Right lobe of liver (tissue), 4 donors: Measurements from ENCODE around the gene IPO13.

Source experiments
- CTCF ChIP-seq, 4 donors: fragments of 200-600 bp in 3 of 4; fragments of 450-650 bp in 1 of 4; IDR thresholded peaks; one replicate each; pipeline versions ENCODE4 v1.5.1 to v1.8.0; 2016 to 2022; ENCODE audit warnings: antibody characterized with exemption in 4 of 4, mild to moderate bottlenecking in 2 of 4
- POLR2A ChIP-seq: fragments of 450-650 bp; IDR thresholded peaks from one replicate; pipeline ENCODE4 v1.6.1; 2017; ENCODE audit warnings: antibody characterized with exemption, mild to moderate bottlenecking
- donor health status: DM: no; HTN: no; CAD: no.
- donor health status: DM: no; HTN: no; CAD: no.
- donor health status: DM: no; HTN: yes; CAD: no.

- TF ChIP-seq CTCF (IDR thresholded peaks at IDR 0.05) = peak in 2 of 4 donors; percentile 16 to 21
- no peak for TF ChIP-seq POLR2A
These were observed 10.2 kb upstream of the IPO13 start for GRCh38 chr1:43936431-43937151.
